Liver (tissue), 9 donors: ENCODE data around the gene RAPGEF4. TPM values are rescaled to one million over a fixed set of nuclear protein-coding genes. Genes with fewer than 3 reads are reported as not detected.

Experiments used
- DNase-seq: peaks from one replicate; pipeline ENCODE4 v3.0.0-alpha.2; 2017; ENCODE audit warnings: low spot score
- H3K27ac ChIP-seq, 2 donors: one replicate each; pipeline ENCODE4 v1.7.0; 2013; ENCODE audit warnings: inconsistent platforms in 2 of 2, low read length in 2 of 2, control low read depth in 1 of 2, low read depth in 1 of 2, mild to moderate bottlenecking in 1 of 2
- H3K27me3 ChIP-seq, 4 donors: one replicate each; pipeline versions ENCODE4 v1.6.1 to v1.7.0; 2013; ENCODE audit warnings: low read length in 3 of 4, inconsistent platforms in 1 of 4, mild to moderate bottlenecking in 1 of 4, moderate library complexity in 1 of 4; ENCODE audit not compliant: control insufficient read depth in 4 of 4, insufficient read depth in 4 of 4
- H3K36me3 ChIP-seq, 4 donors: one replicate each; pipeline versions ENCODE4 v1.6.1 to v1.7.0; 2013; ENCODE audit warnings: low read length in 3 of 4, mild to moderate bottlenecking in 3 of 4, low read depth in 1 of 4, moderate library complexity in 1 of 4; ENCODE audit not compliant: control insufficient read depth in 4 of 4, insufficient read depth in 3 of 4
- H3K4me1 ChIP-seq, 4 donors: one replicate each; pipeline versions ENCODE4 v1.6.1 to v1.7.0; 2013; ENCODE audit warnings: low read length in 3 of 4, mild to moderate bottlenecking in 3 of 4, moderate library complexity in 1 of 4; ENCODE audit not compliant: control insufficient read depth in 4 of 4, insufficient read depth in 4 of 4
- H3K4me3 ChIP-seq, 3 donors: one replicate each; pipeline versions ENCODE4 v1.6.1 to v1.7.0; 2013; ENCODE audit warnings: low read length in 3 of 3, control low read depth in 1 of 3, low read depth in 1 of 3, mild to moderate bottlenecking in 1 of 3
- H3K9ac ChIP-seq, 2 donors: one replicate each; pipeline ENCODE4 v1.7.0; 2013; ENCODE audit warnings: low read length in 2 of 2, mild to moderate bottlenecking in 2 of 2, moderate library complexity in 2 of 2, control low read depth in 1 of 2, low read depth in 1 of 2
- H3K9me3 ChIP-seq, 4 donors: one replicate each; pipeline versions ENCODE4 v1.6.1 to v1.7.0; 2013; ENCODE audit warnings: low read length in 3 of 4; ENCODE audit not compliant: control insufficient read depth in 4 of 4
- ATF3 ChIP-seq: IDR thresholded peaks from 2 replicates; pipeline ENCODE4 v1.6.1; 2016; ENCODE audit warnings: antibody characterized with exemption
- EGR1 ChIP-seq, 2 donors: IDR thresholded peaks; 2 replicates each; pipeline ENCODE4 v1.6.1; 2016 to 2018; ENCODE audit warnings: antibody characterized with exemption in 2 of 2, low read depth in 2 of 2
- FOXA1 ChIP-seq: IDR thresholded peaks from 2 replicates; pipeline ENCODE4 v1.6.1; 2016; ENCODE audit warnings: antibody characterized with exemption
- FOXA2 ChIP-seq: IDR thresholded peaks from 2 replicates; pipeline ENCODE4 v1.6.1; 2016; ENCODE audit warnings: antibody characterized with exemption
- HNF4A ChIP-seq, 2 donors: conservative IDR thresholded peaks; 2 replicates each; pipeline ENCODE4 v1.6.1; 2016; ENCODE audit warnings: antibody characterized with exemption in 2 of 2, mild to moderate bottlenecking in 2 of 2
- HNF4G ChIP-seq: IDR thresholded peaks from 2 replicates; pipeline ENCODE4 v1.6.1; 2016; ENCODE audit warnings: antibody characterized with exemption
- JUND ChIP-seq, 2 donors: IDR thresholded peaks; 2 replicates each; pipeline ENCODE4 v1.6.1; 2016; ENCODE audit warnings: antibody characterized with exemption in 2 of 2
- MAX ChIP-seq: IDR thresholded peaks from 2 replicates; pipeline ENCODE4 v1.6.1; 2016; ENCODE audit warnings: antibody characterized with exemption
- NR2F2 ChIP-seq: IDR thresholded peaks from 2 replicates; pipeline ENCODE4 v1.6.1; 2016; ENCODE audit warnings: antibody characterized with exemption
- RAD21 ChIP-seq, 2 donors: IDR thresholded peaks; 2 replicates each; pipeline ENCODE4 v1.6.1; 2016; ENCODE audit warnings: antibody characterized with exemption in 2 of 2, mild to moderate bottlenecking in 2 of 2
- REST ChIP-seq: IDR thresholded peaks from 2 replicates; pipeline ENCODE4 v1.6.1; 2016; ENCODE audit warnings: antibody characterized with exemption, mild to moderate bottlenecking
- SP1 ChIP-seq: IDR thresholded peaks from 2 replicates; pipeline ENCODE4 v1.6.1; 2018; ENCODE audit warnings: antibody characterized with exemption, mild to moderate bottlenecking
- TAF1 ChIP-seq: conservative IDR thresholded peaks from 2 replicates; pipeline ENCODE4 v1.6.1; 2016; ENCODE audit warnings: antibody characterized with exemption, mild to moderate bottlenecking
- ZBTB33 ChIP-seq: IDR thresholded peaks from 2 replicates; pipeline ENCODE4 v1.6.1; 2016; ENCODE audit warnings: antibody characterized with exemption
- WGBS: extraction: QIAGEN DNeasy Blood & Tissue Kit; methylation state at CpG from one replicate; pipeline ENCODE4 v1.1.7; 2013; 5-methylcytosine and 5-hydroxymethylcytosine counted together
- polyA plus RNA-seq, 2 donors: library from polyadenylated mRNA; stranded (reverse) in 1 of 2; unstranded in 1 of 2; fragments of 200-250 nt in 1 of 2; fragments of >200 nt in 1 of 2; fragmentation: Nextera tagmentation in 1 of 2; extraction: Ambion mirVana in 1 of 2; gene quantifications; one replicate each; pipeline versions ENCODE4 v1.2.1 to v1.2.3, GENCODE V29; 2013 to 2015
- total RNA-seq, 2 donors: library from RNA; depleted of rRNA; stranded (reverse); fragments of >200 nt; gene quantifications; one replicate each; pipeline ENCODE4 v1.2.3, GENCODE V29; 2014
- donor health status: healthy.
- donor health status: healthy.
- donor health status: healthy.
- donor health status: healthy.
- donor health status: healthy.

The RAPGEF4 gene
- total and polyA plus RNA-seq, 4 donors, result 1.5 to 18.2 (median 8.3) TPM

GRCh38 chr2:172839446-172839845, 103.8 kb downstream of the RAPGEF4 start:
- DNase-seq, result no peak
- no peak overlapping the region for H3K4me3 ChIP-seq
- no peaks in the 10 kb centered on the region for H3K36me3 ChIP-seq
- H3K4me1 ChIP-seq, result no peaks in the 10 kb centered on the region
- 91% methylated on average over 2 of the region's 2 CpGs for WGBS
- H3K27me3 ChIP-seq, result no peaks in the 10 kb centered on the region
- no peak overlapping the region for H3K27ac ChIP-seq
- no peak for TF ChIP-seq SP1
- no peak for TF ChIP-seq FOXA1
- TF ChIP-seq ZBTB33, result no peak
- no peak for TF ChIP-seq HNF4G
- no peak for TF ChIP-seq RAD21 (IDR thresholded peaks at IDR 0.05)
- no peak for TF ChIP-seq ATF3
- H3K9ac ChIP-seq, result no peak overlapping the region
- H3K9me3 ChIP-seq, result no peaks in the 10 kb centered on the region

GRCh38 chr2:172842511-172843265, 107.0 kb downstream of the RAPGEF4 start:
- no peak for DNase-seq
- H3K36me3 ChIP-seq, result no peaks in the 10 kb centered on the region
- H3K4me1 ChIP-seq, result no peaks in the 10 kb centered on the region
- no peak overlapping the region for H3K27ac ChIP-seq
- 83% methylated on average over 5 of the region's 5 CpGs for WGBS
- no peak overlapping the region for H3K4me3 ChIP-seq
- H3K27me3 ChIP-seq, result no peaks in the 10 kb centered on the region
- TF ChIP-seq EGR1 (IDR thresholded peaks at IDR 0.05; ENCODE audit: low read depth in 2 of 2), result no peak
- TF ChIP-seq HNF4G, result no peak
- TF ChIP-seq RAD21 (IDR thresholded peaks at IDR 0.05), result no peak
- TF ChIP-seq HNF4A (conservative IDR thresholded peaks at IDR 0.05), result no peak
- no peak for TF ChIP-seq MAX
- TF ChIP-seq JUND (IDR thresholded peaks at IDR 0.05), result no peak
- TF ChIP-seq TAF1, result no peak
- no peak for TF ChIP-seq ATF3
- no peak for TF ChIP-seq SP1
- H3K9ac ChIP-seq, result no peak overlapping the region
- H3K9me3 ChIP-seq, result no peaks in the 10 kb centered on the region

- H3K4me1 ChIP-seq, result no peaks in the 10 kb centered on the region
- H3K27me3 ChIP-seq, result no peaks in the 10 kb centered on the region
- WGBS, result 96% methylated on average over 1 of the region's 1 CpG
- no peak overlapping the region for H3K9ac ChIP-seq
- H3K36me3 ChIP-seq, result no peaks in the 10 kb centered on the region
- no peak for TF ChIP-seq NR2F2
- no peak for TF ChIP-seq MAX
- no peak for TF ChIP-seq FOXA2
- TF ChIP-seq ZBTB33, result no peak
- TF ChIP-seq REST, result no peak
- TF ChIP-seq RAD21 (IDR thresholded peaks at IDR 0.05), result no peak
- TF ChIP-seq FOXA1, result no peak
- H3K9me3 ChIP-seq, result no peaks in the 10 kb centered on the region
- DNase-seq, result no peak
- no peak overlapping the region for H3K27ac ChIP-seq
- no peak overlapping the region for H3K4me3 ChIP-seq
Measured at GRCh38 chr2:172843266-172843582, 107.6 kb downstream of the RAPGEF4 start.
